Activated T-helper 9 cell treated with anti-CD3 and anti-CD28 coated beads, Interleukin-2, amount 50 U/mL, for 16 hours (primary cell): ENCODE results near the gene GPBP1L1.
"Not testable (repeated sequence)": the region's sequence is repeated elsewhere in the genome, so short reads cannot be mapped to it uniquely, and the experiment has no call there.

Experiments
- DNase-seq: peaks from one replicate; pipeline ENCODE4 v3.0.0-alpha.2; 2020; ENCODE audit warnings: low read depth

GPBP1L1 gene

DNA sequence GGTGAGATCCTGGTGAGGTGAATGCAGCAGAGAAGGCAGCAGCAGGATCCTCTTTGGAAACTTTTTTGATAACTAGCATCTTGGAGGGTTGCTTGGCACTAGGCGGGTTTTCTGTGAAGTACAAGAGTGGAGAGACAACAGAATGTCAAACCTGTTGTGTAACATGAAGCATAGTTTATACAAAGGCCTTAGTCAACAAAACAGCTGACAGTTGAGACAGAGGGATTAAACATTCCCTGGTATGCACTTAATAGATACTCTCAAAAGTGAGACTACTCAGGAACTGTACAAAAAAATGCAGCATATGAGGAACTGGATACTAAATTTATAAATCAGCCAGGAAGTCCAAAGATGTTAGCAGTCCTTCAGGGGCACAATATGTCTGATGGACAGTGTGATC is 46.0 kb downstream of the GPBP1L1 start:
- no peak for DNase-seq

DNA sequence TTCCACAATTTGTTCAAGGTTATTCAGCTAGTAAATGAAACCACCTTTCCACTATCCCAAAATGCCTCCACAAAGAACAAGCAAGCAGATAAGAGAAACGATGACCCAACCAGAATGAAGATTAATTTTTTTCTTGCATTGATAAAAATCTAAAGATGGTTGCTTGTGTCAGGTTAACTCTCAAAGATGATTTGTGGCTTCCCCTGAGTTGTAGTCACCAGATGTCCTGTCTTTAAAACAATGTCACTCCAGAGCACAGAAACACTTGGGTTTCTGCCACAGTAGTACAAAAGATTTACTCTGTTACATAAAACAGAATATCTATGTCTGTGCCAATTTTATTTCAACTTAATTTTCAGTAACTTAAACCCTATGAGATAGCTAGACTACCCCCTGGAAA is 51.1 kb downstream of the GPBP1L1 start:
- no peak for DNase-seq

DNA sequence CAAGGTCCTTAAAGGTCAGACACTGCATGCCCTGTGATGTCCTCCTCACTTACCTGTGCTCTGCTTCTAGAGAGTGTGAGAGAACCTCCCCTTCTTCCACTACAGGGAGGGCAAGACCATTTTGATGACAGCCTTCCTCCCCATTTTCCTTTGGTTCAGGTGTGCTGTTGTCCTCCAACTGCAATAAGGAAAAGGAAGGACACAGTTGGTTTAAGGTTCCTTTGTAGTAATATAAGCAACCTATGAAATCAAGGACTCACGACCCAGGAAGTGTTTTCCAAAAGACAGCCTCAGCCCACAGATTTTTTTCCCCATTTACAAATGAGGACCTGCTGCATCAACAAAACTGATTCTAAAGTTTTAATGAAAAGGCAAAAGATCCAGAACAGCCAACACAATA is 55.9 kb downstream of the GPBP1L1 start:
- no peak for DNase-seq

DNA sequence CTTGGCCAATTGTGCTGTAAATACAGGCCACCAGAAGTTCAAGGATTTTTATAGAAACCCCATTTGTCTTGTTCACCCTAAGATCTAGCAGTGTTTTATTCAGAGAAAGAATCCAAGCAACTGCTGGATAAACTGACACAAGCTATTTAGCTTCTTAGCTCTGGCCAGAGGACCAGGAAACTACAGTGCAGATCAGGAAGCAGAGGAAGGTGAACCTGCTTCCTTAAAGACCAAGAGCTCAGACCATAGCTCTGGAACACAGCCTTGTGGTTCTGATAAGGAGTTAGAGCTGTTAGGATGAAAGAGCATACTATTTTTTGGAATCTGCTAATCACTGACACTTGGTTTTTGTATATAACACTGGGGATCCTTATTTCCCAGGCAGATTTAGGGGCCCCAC is 57.3 kb downstream of the GPBP1L1 start:
- no peak for DNase-seq

DNA sequence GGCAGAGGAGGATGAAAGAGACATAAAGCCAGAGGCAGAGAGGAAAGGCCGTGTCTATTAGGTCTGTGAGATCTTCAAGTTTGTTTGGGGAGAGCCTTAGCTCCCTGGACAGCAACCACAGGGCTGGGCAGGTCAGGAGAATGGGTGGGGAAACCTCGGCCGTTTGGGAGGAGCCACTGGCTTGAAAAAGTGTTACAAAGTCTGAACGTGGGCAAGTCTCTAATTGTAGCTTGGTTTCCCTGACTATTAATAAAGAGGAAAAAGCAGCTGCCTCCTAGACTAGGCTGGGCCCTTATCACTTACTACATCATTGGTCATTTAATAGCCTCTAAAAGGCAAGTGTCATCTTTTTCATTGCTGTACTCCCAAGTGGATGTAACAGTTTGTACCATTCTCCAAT is 62.4 kb downstream of the GPBP1L1 start, which contains the start of gene CCDC17:
TSS of gene CCDC17 (minus strand) at position 83 of the 400 bp plus-strand sequence. CDS start 145 bp downstream, outside the sequence.
- no peak for DNase-seq

DNA sequence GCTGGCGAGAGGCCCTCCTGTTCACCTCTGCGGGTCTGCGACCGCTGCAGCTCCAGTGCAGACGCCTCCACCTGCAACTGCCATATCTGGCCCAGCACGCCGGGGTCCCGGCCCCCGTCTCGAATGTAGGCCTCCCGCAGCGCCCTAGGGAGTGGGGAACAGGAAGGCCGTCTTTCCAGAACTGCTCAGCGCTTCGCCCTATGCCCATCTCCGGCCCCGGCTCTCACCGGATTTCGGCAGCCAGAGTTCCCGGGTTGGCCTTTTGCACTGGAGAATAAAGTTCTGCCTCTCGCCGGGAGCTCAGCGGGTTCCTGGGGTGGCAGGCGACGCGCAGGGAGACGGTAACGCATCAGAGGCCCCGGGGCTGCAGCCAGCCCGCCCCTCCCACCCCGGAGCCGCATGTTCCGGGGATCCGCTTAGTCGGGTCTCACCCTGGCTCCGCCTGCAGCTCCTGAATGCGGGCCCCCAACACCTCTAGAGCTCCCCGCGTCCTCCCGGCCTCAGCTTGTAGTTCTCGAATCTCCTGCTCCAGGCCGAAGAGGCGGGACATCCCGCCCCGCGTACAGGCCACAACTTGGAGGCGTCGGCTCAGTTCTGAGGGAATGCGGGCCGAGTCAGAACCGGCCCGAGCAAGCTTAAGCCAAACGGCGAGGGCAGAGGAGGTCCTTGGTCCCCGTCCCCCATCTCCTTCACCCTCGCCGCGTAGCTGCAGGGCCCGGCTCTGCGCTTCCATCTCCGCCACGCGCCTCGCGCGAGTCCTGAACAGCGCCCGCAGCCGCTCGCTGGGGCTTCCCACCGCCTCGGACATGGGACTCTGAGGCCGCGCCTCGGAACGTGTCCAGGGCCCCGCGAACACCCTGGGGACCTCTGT is 63.6 kb downstream of the GPBP1L1 start:
- DNase-seq = no peak

DNA sequence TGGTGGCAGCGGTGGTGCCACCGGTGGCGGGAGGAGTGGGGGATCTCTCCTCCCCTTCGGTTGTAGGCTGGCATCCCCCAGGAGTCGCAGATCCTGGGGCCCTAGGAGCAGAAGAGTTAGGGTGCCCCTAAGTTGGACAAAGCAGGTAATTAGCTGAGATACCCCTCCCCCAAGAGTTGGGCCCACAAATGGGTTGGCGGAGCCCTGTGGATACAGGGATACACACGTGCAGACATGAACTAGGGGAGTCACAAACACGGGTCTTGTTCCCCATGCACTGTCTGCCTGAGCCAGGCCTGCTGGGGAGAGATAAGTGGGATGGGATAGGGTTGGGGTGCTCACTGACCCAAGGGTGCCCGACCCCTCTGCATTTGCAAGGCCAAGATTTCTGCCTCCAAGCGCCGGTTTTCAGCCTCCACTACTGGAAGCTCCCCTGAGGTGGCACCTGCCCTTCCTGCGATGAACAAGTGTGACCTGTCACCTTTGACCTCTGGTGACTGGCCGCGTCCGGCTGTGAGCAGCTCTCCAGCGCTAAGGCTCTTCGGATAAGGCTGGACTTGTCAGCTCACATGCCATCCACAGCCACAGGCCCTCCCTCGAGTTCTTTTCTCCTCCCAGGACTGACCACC is 64.3 kb downstream of the GPBP1L1 start:
- no peak for DNase-seq

DNA sequence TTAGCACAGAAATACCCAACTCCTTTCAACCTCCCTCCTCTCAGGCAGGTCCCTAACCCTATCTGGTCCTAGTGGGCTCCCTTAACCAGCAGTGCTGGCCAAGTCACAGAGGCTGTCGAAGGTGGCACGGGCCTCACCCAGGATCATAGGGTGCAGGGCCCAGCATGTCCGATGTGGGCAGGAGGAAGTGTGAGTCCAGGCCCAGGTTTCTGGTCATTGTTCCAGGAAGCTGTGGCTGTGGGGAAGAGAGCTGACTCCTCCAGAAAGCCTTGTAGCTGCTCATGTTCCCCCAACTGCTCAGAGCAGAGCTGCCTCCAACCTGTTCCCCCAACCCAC is 64.9 kb downstream of the GPBP1L1 start:
- DNase-seq = no peak

DNA sequence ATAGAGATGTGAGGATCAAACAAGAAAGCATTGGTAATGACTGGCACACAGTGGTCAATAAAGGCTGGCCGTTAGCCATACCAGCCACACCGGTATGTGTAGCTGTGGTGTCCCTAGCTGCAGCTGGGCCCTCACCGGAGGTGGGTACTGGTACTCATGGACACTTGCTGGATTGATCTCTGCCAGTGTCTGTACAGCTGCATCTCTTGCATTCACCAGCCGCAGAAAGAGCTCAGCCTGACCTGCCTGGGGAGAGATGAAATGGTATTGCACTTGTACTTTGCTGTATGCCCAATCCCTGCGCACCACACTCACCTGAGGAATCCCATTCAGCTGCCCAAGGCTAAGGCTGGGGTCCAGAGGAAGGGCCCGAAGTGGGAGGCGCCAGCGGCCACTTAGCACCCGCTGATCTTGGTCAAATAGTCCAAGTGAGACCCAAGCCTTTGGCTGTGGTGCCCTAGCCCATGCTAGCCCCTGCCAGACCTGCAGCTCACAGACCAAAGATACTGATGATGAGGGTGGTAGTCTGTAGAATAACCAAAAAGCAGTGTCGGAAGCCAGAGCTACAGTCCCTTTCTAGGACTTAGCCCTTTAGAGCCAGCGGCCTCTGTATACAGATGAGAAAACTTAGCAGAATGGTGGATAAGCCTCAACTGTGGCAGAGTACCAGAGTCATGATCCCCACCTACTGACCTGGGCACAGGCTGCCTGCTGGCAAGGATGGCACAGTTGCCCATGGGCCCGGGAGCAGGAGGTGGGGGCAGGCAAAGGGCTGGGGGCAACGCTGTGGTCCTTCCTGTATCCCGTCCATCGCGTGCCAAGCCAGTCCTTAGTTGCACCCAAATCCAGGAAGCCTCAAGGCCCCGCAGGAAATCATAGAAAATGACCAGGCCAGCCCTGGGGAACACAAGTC is 65.5 kb downstream of the GPBP1L1 start:
- DNase-seq = no peak

DNA sequence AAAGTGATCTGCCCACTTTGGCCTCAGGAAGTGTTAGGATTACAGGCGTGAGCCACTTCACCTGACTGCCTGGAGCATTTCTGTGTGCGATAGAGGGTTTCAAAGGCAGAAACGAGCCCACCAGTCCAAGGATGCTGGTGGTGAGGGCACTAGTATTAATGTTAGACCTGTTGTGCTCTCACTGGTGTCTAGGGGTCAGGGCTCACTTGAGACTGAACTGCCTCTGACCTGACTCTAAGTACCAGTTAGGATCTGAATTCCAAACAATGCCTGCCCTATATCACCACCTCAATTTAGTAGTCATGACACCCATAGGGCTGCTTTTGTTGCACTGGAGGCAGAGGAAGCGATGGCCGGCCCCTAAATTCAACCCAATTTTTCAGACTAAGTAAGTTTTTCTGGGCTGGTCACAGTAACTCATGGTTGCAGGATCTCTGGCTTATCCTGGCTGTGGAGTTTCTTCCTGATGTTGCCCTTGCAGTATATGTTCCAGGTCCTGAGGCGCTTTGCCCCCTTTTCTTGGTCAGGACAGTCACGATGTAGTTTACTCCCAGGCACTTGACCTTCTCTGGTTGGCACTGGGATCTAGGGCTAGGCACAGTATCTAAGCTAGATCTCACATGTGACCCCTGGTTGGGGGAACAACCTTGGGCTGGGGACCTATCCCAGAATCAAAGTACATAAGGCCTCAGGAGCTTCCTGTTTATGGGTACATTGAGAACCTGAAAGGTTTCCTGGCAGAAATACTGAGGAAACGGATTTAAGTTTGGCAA is 67.0 kb downstream of the GPBP1L1 start:
- DNase-seq = no peak

DNA sequence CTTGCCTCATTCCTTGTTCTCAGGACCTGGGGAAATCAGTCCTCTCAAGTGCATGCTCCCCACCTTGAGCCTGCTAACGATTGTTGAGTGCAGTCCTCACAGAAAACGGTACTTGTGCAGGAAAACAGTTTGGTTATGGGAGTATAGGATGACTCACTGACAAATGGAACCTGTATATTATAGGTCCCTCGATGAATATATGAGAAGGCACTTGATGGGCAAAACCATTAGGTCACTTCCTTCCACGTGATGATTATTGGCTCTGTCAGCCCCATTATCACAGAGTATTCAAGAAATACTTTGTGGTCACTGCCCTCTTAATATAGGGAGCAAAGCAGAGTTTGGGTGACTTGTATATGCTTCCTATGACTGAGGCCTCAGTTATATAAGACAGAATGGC is 68.7 kb downstream of the GPBP1L1 start:
- DNase-seq = no peak

DNA sequence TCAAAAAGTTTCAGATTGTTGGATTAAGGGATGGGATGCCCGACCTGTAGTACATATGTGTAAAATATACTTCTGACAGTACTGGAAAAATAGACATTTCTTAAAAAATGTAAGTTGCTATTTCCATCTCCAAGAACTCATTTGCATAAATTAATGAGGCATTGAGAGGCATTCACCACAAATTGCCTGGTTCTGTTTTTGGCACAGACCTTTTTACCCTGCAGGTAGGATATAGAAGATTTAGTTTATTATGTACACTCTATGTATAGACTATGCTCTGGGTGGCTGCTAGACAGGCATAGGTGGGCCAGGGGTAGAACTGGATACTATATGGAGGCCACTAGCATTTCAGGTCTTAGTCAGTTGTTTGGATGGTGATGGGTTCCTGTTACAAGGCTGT is 70.4 kb downstream of the GPBP1L1 start:
- no peak for DNase-seq

DNA sequence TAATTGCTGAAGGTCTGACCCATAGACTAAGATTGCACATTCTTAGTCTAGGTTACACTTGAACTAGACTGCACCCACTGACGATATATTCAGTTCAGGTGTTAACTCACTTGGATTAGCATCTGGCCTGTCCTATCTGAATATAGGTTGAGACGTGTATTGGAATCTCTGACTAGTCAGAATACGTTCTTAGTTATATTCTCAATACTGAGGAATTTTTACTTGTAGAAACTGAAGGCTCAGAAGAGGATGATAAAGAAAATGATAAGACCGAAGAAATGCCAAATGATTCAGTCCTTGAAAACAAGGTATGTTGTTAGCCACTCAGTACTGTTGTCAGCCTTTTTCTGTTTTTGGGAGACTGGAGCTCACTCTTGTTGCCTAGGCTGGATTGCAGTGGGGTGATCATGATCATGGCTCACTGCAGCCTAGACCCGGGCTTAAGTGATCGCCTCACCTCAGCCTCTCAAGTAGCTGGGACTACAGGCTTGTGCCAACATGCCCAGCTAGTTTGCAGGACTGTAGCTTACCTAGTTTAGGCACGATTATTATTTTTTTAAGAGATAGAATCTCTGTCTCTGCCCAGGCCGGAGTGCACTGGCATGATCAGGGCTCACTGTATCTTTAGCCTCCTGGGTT is 73.3 kb downstream of the GPBP1L1 start:
- DNase-seq = no peak

DNA sequence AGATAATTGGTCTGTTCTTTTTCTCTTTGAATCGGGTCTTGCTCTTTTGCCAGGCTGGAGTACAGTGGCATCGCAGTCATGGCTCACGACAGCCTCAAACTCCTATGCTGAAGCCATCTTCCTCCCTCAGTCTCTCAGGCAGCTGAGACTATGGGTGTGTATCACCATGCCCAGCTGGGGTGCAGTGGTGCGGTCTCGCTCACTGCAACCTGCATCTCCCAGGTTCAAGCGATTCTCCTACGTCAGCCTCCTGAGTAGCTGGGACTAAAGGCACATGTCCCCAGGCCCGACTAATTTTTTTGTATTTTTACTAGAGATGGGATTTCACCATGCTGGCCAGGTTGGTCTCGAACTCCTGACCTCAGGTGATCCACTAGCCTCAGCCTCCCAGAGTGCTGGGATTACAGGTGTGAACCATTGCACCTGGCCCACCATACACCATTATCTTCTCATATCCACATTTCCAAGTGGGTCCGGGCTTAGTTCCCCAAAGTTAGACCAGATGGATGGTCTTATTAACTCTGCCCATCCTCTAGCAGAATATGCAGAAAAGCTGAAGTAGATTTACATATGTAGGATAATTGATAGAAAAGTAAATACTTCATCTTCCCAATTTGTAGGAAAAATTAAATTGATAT is 75.6 kb downstream of the GPBP1L1 start:
- DNase-seq = no peak

DNA sequence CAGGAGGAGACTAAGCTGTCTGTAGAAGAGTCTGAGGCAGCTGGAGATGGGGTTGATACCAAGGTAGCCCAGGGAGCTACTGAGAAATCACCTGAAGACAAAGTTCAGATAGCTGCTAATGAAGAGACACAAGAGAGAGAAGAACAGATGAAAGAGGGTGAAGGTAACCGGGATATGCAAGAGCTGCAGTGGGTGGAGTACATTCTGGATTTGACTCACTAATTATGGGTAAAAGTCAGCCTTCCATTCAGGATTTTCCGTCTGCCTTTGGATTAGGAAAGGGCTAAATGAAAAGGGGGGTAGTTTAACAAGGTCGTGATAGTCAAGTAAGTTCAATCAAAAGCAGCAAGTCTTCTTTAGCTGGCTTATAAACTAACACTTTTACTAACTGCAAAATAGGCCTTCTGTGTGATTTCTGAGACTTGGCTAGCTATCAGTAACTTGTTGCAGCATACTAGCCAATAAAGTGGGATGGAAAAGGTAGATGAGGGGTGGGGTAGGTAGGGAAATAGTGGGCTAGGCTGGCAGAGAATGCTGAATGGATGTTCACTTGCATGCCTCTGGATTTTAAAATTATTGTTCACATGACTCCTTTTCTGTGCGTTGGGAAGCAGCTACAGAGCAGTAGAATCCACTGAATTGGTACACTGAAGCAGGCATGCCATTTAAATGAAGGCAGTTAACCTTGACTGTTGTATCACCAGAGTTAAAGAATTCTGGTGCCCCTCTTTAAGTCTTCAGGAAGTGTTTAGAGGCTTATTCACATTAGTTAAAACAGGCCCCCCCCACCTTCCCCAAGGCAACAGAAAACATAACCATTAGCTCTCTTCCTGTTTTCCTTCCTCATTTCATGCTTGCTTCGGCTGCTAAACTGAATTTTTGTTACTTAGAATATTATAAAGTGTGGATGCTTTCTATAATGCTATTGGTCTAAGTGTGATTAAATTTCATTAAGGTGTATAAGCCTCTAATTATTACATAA is 77.9 kb downstream of the GPBP1L1 start:
- no peak for DNase-seq

DNA sequence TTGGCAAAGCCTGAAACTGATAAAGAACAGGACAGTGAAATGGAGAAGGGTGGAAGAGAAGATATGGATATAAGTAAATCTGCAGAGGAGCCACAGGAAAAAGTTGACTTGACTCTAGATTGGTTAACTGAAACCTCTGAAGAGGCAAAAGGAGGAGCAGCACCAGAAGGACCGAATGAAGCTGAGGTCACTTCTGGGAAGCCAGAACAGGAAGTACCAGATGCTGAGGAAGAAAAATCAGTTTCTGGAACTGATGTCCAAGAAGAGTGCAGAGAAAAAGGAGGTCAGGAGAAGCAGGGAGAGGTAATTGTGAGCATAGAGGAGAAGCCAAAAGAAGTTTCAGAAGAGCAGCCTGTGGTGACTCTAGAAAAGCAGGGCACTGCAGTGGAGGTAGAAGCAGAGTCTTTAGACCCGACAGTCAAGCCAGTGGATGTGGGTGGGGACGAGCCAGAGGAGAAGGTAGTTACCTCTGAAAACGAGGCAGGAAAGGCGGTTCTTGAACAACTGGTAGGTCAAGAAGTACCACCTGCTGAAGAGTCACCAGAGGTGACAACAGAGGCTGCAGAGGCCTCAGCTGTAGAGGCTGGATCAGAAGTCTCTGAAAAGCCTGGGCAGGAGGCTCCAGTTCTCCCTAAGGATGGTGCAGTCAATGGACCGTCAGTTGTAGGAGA is 78.8 kb downstream of the GPBP1L1 start:
- no peak for DNase-seq

DNA sequence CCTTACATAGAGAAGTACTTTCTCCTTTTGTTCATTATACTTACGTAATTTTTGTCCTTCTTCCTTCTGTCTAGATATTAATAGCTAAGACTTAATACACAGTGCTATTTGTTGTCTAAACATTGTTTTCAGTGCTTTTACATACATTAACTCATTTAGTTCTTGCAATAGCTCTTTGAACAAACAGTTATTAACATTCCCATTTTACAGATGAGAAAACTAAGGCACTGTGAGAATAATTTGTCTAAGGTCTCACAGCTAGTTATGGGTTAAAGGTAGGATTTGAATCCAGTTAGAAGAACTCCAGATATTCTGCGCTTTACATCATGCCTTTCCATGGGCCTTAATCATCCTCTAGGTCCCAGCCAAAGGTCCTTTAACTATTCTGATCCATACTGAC is 82.1 kb downstream of the GPBP1L1 start:
- no peak for DNase-seq

DNA sequence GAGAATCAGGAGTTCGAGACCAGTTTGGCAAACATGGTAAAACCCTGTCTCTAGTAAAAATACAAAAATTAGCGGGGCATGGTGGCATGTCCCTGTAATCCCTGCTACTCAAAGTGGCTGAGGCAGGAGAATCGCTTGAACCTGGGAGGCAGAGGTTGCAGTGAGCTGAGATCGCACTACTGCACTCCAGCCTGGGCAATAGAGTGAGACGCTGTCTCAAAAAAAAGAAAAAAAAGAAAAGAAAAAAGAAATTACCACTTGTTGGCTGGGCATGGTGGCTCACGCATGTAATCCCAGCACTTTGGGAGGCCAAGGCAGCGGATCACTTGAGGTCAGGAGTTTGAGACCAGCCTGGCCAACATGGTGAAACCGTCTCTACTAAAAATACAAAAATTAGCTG is 89.6 kb downstream of the GPBP1L1 start:
- DNase-seq = not testable (repeated sequence)

DNA sequence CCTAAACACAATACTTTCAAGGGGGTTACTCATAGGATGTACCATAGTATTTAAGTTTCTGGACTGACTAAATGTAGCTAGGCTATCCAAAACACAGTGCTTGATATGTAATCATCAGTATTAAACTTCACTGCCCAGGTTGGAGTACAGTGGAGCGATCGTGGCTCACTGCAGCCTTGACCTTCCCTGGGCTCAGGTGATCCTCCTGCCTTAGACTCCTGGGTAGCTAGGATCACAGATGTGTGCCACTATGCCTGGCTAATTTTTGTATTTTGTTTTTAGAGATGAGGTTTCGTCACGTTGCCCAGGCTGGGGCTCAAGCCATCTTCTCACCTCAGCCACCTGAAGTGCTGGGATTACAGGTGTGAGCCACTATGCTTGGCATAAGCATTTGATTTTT is 91.9 kb downstream of the GPBP1L1 start:
- no peak for DNase-seq
